Kidney (tissue), 14 donors: ENCODE measurements around the gene NFATC2. TPM values are rescaled to one million over a fixed set of nuclear protein-coding genes. Genes with fewer than 3 reads are reported as not detected.

Experiments used
- DNase-seq, 5 donors: peaks; one replicate each; pipeline ENCODE4 v3.0.0-alpha.2; 2013 to 2020
- FAIRE-seq: peaks from 2 replicates; lab custom pipeline; 2012; peaks lifted over from hg19 to GRCh38; lab: Jason Lieb, UNC
- H3K27ac ChIP-seq, 2 donors: one replicate each; pipeline ENCODE4 v1.7.0; 2013; ENCODE audit warnings: low read depth in 2 of 2, low read length in 2 of 2, inconsistent platforms in 1 of 2
- H3K27me3 ChIP-seq: one replicate; pipeline ENCODE4 v1.7.1; 2013; ENCODE audit warnings: low read length, inconsistent platforms; ENCODE audit not compliant: control insufficient read depth, insufficient read depth
- H3K36me3 ChIP-seq, 3 donors: one replicate each; pipeline versions ENCODE4 v1.7.0 to v1.7.1; 2013; ENCODE audit warnings: low read length in 3 of 3, control low read depth in 1 of 3, inconsistent platforms in 1 of 3; ENCODE audit not compliant: insufficient read depth in 3 of 3, control insufficient read depth in 2 of 3
- H3K4me1 ChIP-seq, 3 donors: one replicate each; pipeline versions ENCODE4 v1.7.0 to v1.7.1; 2013; ENCODE audit warnings: low read length in 3 of 3, inconsistent platforms in 1 of 3, low read depth in 1 of 3; ENCODE audit not compliant: control insufficient read depth in 2 of 3, insufficient read depth in 2 of 3
- H3K4me3 ChIP-seq, 3 donors: one replicate each; pipeline versions ENCODE4 v1.7.0 to v1.8.1; 2013; ENCODE audit warnings: low read length in 3 of 3, control low read depth in 1 of 3, inconsistent platforms in 1 of 3
- H3K9ac ChIP-seq, 3 donors: one replicate each; pipeline versions ENCODE4 v1.7.0 to v1.7.1; 2013; ENCODE audit warnings: low read length in 3 of 3, control low read depth in 1 of 3, inconsistent platforms in 1 of 3
- H3K9me3 ChIP-seq, 3 donors: one replicate each; pipeline versions ENCODE4 v1.7.0 to v1.7.1; 2013; ENCODE audit warnings: low read length in 3 of 3, control low read depth in 1 of 3, inconsistent platforms in 1 of 3; ENCODE audit not compliant: control insufficient read depth in 2 of 3, insufficient read depth in 1 of 3
- CTCF ChIP-seq: IDR thresholded peaks from 3 replicates; pipeline ENCODE4 v1.5.1; 2012; ENCODE audit warnings: mild to moderate bottlenecking, moderate library complexity, borderline replicate concordance; ENCODE audit not compliant: insufficient read depth; ENCODE audit errors: extremely low read depth
- intact Hi-C: fragments of 100-400 bp; cut with DNase I; formaldehyde crosslinking; loops from one replicate; pipeline ENCODE4 v1.11.1; 2022
- polyA plus RNA-seq: library from polyadenylated mRNA; stranded (reverse); fragments of 350-450 nt; fragmentation: Illumina TruSeq; extraction: RNeasy Lipid Tissue Mini Kit (QIAGEN cat#74804); gene quantifications from one replicate; pipeline ENCODE4 v1.2.3, GENCODE V29; 2014; ENCODE audit warnings: low read depth, low replicate concordance; ENCODE audit not compliant: insufficient read depth
- total RNA-seq: library from RNA; stranded (reverse); fragmentation: NEBNext Ultra II Directional; extraction: Animal tissue kit (Norgen Biotek cat#: 25700); gene quantifications from one replicate; pipeline ENCODE4 v1.2.1, GENCODE V29; 2021
- donor health status: control.
- donor health status: control.
- donor health status: control.
- donor health status: control.
- donor health status: control.
- donor health status: DM: yes; HTN: yes; CAD: no.
- donor health status: Normal renal cell carcinoma (clear cell type).

NFATC2 gene
- total and polyA plus RNA-seq, 2 donors from 2014 or later = 0.73 to 10.5 TPM

DNA sequence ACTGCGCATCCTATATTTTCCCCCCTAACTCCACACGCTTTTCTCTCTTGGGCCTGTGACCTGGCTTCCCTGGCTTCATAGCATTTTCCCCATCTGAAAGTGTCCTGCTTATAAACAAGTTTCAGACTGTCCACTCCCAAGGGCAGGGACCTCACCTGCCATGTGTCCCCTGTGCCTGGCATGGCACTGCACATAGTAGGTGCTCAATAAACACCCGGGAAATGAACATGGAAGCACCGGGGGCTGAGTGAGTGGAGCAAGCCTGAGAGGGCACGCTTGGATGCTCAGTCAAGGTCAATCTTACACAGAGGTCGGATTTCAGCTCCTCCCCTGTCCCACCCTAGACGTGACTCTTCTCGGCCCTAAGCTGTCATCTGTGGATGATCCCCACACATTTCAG lies 96.9 kb downstream of the NFATC2 start:
- no peak overlapping the region for H3K4me3 ChIP-seq
- H3K27me3 ChIP-seq = no peaks in the 10 kb centered on the region
- peaks cover 0 to 2% (median 0%) of the 10 kb centered on the region in 3 donors for H3K4me1 ChIP-seq
- intact Hi-C loops = no loop called here
- FAIRE-seq = no peak
- no peaks in the 10 kb centered on the region for H3K36me3 ChIP-seq
- no peak overlapping the region for H3K9ac ChIP-seq
- H3K9me3 ChIP-seq = no peaks in the 10 kb centered on the region
- TF ChIP-seq CTCF = no peak
- no peak for DNase-seq
- H3K27ac ChIP-seq = no peak overlapping the region

- H3K27ac ChIP-seq = no peak overlapping the region
- H3K27me3 ChIP-seq = no peaks in the 10 kb centered on the region
- H3K4me3 ChIP-seq = no peak overlapping the region
- no peak for TF ChIP-seq CTCF
- intact Hi-C loops = no loop called here
- DNase-seq (no peak), FAIRE-seq (no peak)
- H3K9me3 ChIP-seq = no peaks in the 10 kb centered on the region
- peaks cover 0 to 2% (median 0%) of the 10 kb centered on the region in 3 donors for H3K4me1 ChIP-seq
- H3K36me3 ChIP-seq = no peaks in the 10 kb centered on the region
- no peak overlapping the region for H3K9ac ChIP-seq
These were observed 97.5 kb downstream of the NFATC2 start for GRCh38 chr20:51444922-51445438.

DNA sequence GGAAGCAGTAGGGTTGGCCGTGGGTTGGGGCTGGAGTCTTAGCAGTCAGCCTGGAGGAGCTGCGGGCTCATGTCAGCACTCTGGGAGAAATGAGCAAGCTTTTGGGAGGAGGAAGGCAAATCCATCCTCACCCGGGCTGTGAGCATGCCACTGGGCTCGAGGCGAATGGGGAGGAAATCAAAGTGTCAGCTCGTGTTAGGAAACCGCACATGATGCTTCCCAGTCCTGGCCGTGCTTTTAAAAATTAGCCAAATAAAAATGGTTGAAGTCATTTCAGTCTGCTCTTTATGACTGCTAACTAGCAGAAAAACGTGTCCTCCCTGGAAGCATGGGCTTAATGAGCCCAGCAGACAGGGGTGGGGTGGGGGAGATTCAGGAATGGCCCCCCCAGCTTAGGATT lies 98.1 kb downstream of the NFATC2 start:
- no peak for TF ChIP-seq CTCF
- no peak for DNase-seq
- Histone ChIP-seq H3K27ac (no peak overlapping the region), H3K4me1 (peaks cover 0 to 2% (median 0%) of the 10 kb centered on the region in 3 donors), H3K9ac (no peak overlapping the region), H3K4me3 (no peak overlapping the region), H3K27me3 (no peaks in the 10 kb centered on the region), H3K9me3 (no peaks in the 10 kb centered on the region), H3K36me3 (no peaks in the 10 kb centered on the region)
- no peak for FAIRE-seq
- intact Hi-C loops = no loop called here

- no peaks in the 10 kb centered on the region for H3K27me3 ChIP-seq
- TF ChIP-seq CTCF = no peak
- FAIRE-seq (no peak), DNase-seq (no peak)
- no peak overlapping the region for H3K9ac ChIP-seq
- H3K36me3 ChIP-seq = no peaks in the 10 kb centered on the region
- H3K9me3 ChIP-seq = no peaks in the 10 kb centered on the region
- H3K27ac ChIP-seq = no peak overlapping the region
- no peak overlapping the region for H3K4me3 ChIP-seq
- H3K4me1 ChIP-seq = no peaks in the 10 kb centered on the region
- intact Hi-C loops = no loop called here
These were observed 99.9 kb downstream of the NFATC2 start for GRCh38 chr20:51442602-51443001.
